Measurements from ENCODE around the gene KRT72.

Gene KRT72

GRCh38 chr12:52546126-52546525, 55.1 kb downstream of the KRT72 start:
- H3K4me1 ChIP-seq (ENCODE audit: control insufficient read depth, insufficient read depth, low read length): no peaks in the 10 kb centered on the region
- no peaks in the 10 kb centered on the region for H3K9me3 ChIP-seq (ENCODE audit: control insufficient read depth, insufficient read depth, low read depth, low read length)
- POLR2A ChIA-PET: no interaction called here
- no peak overlapping the region for H3K27ac ChIP-seq (ENCODE audit: extremely low read depth, low read depth, low read length)
- no peak overlapping the region for H3K4me3 ChIP-seq (ENCODE audit: low read depth, low read length)
- CTCF ChIA-PET: interaction anchor here (0.6 to 1.5 kb wide), 6 partner anchors 38 to 390 kb away, joined by 3 to 4 read pairs (median 3); no protein-coding TSS in a partner anchor
- TF ChIP-seq ZNF639 (tag by site-specific recombination; IDR thresholded peaks at IDR 0.05) (no peak), ZNF214 (tag by site-specific recombination; IDR thresholded peaks at IDR 0.05; ENCODE audit: borderline replicate concordance) (no peak), PRDM2 (tag by site-specific recombination; IDR thresholded peaks at IDR 0.05; ENCODE audit: borderline replicate concordance) (no peak), TCF7L2 (IDR thresholded peaks at IDR 0.05; ENCODE audit: borderline replicate concordance, low read depth, low read length) (no peak), BCL11A (tag by site-specific recombination; IDR thresholded peaks at IDR 0.05; ENCODE audit: low read depth) (no peak), ZNF529 (tag by site-specific recombination; IDR thresholded peaks at IDR 0.05; ENCODE audit: insufficient replicate concordance) (no peak), ZNF157 (tag by site-specific recombination; IDR thresholded peaks at IDR 0.05) (no peak), ZNF121 (tag by site-specific recombination; IDR thresholded peaks at IDR 0.05) (no peak), ZNF391 (tag by site-specific recombination; IDR thresholded peaks at IDR 0.05; ENCODE audit: borderline replicate concordance, low read depth) (no peak), HOXD13 (CRISPR knock-in tag; IDR thresholded peaks at IDR 0.05; ENCODE audit: borderline replicate concordance) (no peak), ZNF596 (tag by site-specific recombination; IDR thresholded peaks at IDR 0.05) (no peak), ZSCAN23 (tag by site-specific recombination; IDR thresholded peaks at IDR 0.05) (no peak), ZSCAN4 (tag by site-specific recombination; IDR thresholded peaks at IDR 0.05) (no peak), ZNF302 (tag by site-specific recombination; IDR thresholded peaks at IDR 0.05; ENCODE audit: low read depth) (no peak), ZNF544 (tag by site-specific recombination; IDR thresholded peaks at IDR 0.05) (no peak), ZNF366 (tag by site-specific recombination; conservative IDR thresholded peaks at IDR 0.05) (no peak), PBX3 (CRISPR knock-in tag; IDR thresholded peaks at IDR 0.05) (no peak), ZNF223 (tag by site-specific recombination; IDR thresholded peaks at IDR 0.05) (no peak), ZNF274 (IDR thresholded peaks at IDR 0.05; ENCODE audit: low read length) (no peak), ZNF274 (tag by site-specific recombination; IDR thresholded peaks at IDR 0.05; ENCODE audit: borderline replicate concordance) (no peak), SCRT2 (tag by site-specific recombination; IDR thresholded peaks at IDR 0.05) (no peak)
- no peaks in the 10 kb centered on the region for H3K36me3 ChIP-seq (ENCODE audit: control insufficient read depth in 2 of 2, insufficient read depth in 1 of 2, low read length in 2 of 2)

Measured in HEK293 (cell line).